22Rv1 (cell line): ENCODE measurements around the gene CCDC97.

Experiments
- CTCF ChIP-seq: fragments of 450-650 bp; IDR thresholded peaks from 2 replicates; pipeline ENCODE4 v1.5.1; 2017; ENCODE audit warnings: mild to moderate bottlenecking
- ZFX ChIP-seq: fragments of 450-650 bp; IDR thresholded peaks from 2 replicates; pipeline ENCODE4 v1.6.1; 2017; ENCODE audit warnings: antibody characterized with exemption, borderline replicate concordance

- TF ChIP-seq CTCF (no peak), ZFX (no peak)
Observed at GRCh38 chr19:41320568-41320967, 10.6 kb downstream of the CCDC97 start.
